Activated B cell treated with CpG ODN at 0.5 μM for 24 hours (primary cell): ENCODE measurements around the gene NBPF10. TPM values are rescaled to one million over a fixed set of nuclear protein-coding genes. Genes with fewer than 3 reads are reported as not detected.
"Not testable (repeated sequence)": the region's sequence is repeated elsewhere in the genome, so short reads cannot be mapped to it uniquely, and the experiment has no call there.

Experiments
- ATAC-seq: fragments of 200-7000 bp; cut with Tn5 transposase; one replicate; pipeline ENCODE4 v1.10.0; 2021; ENCODE audit warnings: low read depth, mild to moderate bottlenecking, moderate library complexity
- CTCF ChIA-PET: fragments of 350-600 bp; sonication (Branson Sonifier 250); formaldehyde crosslinking; loops from one replicate; lab custom pipeline; 2021; ENCODE audit warnings: antibody characterized with exemption; lab: Charles Lee
- POLR2A ChIA-PET: fragments of 350-600 bp; sonication (Branson Sonifier 250); formaldehyde crosslinking; loops from one replicate; lab custom pipeline; 2021; ENCODE audit warnings: antibody characterized with exemption; lab: Charles Lee
- DNase-seq: peaks from one replicate; pipeline ENCODE4 v3.0.0; 2022
- H3K27ac Mint-ChIP-seq: one replicate; pipeline ENCODE4 v1.8.0; 2020; ENCODE audit warnings: mixed read lengths
- H3K27me3 Mint-ChIP-seq: one replicate; pipeline ENCODE4 v1.8.0; 2021; ENCODE audit warnings: mixed read lengths
- H3K36me3 Mint-ChIP-seq: one replicate; pipeline ENCODE4 v1.8.0; 2021; ENCODE audit warnings: low read depth, mixed read lengths
- H3K4me1 Mint-ChIP-seq: one replicate; pipeline ENCODE4 v1.8.0; 2021; ENCODE audit warnings: mixed read lengths
- H3K4me3 Mint-ChIP-seq: one replicate; pipeline ENCODE4 v1.8.0; 2020; ENCODE audit warnings: mild to moderate bottlenecking, mixed read lengths
- H3K9me3 Mint-ChIP-seq: one replicate; pipeline ENCODE4 v1.8.0; 2020; ENCODE audit warnings: mixed read lengths
- intact Hi-C: fragments of 100-400 bp; cut with micrococcal nuclease; formaldehyde crosslinking; loops from one replicate; pipeline ENCODE4 v1.15.1; 2024
- total RNA-seq: library from RNA; stranded (reverse); gene quantifications from 2 replicates; pipeline ENCODE4 v1.2.3, GENCODE V29; 2022

The NBPF10 gene, protein sequence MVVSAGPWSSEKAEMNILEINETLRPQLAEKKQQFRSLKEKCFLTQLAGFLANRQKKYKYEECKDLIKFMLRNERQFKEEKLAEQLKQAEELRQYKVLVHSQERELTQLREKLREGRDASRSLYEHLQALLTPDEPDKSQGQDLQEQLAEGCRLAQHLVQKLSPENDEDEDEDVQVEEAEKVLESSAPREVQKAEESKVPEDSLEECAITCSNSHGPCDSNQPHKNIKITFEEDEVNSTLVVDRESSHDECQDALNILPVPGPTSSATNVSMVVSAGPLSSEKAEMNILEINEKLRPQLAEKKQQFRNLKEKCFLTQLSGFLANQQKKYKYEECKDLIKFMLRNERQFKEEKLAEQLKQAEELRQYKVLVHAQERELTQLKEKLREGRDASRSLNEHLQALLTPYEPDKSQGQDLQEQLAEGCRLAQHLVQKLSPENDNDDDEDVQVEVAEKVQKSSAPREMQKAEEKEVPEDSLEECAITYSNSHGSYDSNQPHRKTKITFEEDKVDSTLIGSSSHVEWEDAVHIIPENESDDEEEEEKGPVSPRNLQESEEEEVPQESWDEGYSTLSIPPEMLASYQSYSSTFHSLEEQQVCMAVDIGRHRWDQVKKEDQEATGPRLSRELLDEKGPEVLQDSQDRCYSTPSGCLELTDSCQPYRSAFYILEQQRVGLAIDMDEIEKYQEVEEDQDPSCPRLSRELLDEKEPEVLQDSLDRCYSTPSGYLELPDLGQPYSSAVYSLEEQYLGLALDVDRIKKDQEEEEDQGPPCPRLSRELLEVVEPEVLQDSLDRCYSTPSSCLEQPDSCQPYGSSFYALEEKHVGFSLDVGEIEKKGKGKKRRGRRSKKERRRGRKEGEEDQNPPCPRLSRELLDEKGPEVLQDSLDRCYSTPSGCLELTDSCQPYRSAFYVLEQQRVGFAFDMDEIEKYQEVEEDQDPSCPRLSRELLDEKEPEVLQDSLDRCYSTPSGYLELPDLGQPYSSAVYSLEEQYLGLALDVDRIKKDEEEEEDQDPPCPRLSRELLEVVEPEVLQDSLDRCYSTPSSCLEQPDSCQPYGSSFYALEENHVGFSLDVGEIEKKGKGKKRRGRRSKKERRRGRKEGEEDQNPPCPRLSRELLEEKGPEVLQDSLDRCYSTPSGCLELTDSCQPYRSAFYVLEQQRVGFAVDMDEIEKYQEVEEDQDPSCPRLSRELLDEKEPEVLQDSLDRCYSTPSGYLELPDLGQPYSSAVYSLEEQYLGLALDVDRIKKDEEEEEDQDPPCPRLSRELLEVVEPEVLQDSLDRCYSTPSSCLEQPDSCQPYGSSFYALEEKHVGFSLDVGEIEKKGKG (N-terminal part only)
- 6.8 and 7.3 TPM in 2 replicates for total RNA-seq

DNA sequence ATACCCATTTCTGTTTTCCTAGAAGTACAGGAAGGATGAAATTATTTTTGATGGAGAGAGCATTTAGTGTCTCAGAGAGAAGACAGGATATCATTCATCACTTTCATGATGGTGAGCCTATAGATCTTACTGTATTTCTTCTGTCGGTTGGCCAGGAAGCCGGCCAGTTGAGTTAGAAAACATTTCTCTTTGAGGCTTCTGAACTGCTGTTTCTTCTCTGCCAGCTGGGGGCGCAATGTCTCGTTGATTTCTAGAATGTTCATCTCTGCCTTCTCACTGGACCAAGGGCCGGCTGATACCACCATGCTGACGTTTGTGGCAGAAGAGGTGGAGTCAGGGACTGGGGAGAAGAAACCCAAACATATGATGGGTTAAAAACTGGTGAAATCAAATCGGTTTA, at the start of gene NBPF10:
TSS of gene NBPF10 (minus strand) at position 340 of the 400 bp plus-strand sequence. CDS start at position 305, 35 bp downstream.
- ATAC-seq, H3K27ac Mint-ChIP-seq, DNase-seq, CTCF ChIA-PET, intact Hi-C loops, H3K4me3 Mint-ChIP-seq, H3K27me3 Mint-ChIP-seq, H3K9me3 Mint-ChIP-seq, H3K36me3 Mint-ChIP-seq, H3K4me1 Mint-ChIP-seq, POLR2A ChIA-PET: not testable (repeated sequence)

DNA sequence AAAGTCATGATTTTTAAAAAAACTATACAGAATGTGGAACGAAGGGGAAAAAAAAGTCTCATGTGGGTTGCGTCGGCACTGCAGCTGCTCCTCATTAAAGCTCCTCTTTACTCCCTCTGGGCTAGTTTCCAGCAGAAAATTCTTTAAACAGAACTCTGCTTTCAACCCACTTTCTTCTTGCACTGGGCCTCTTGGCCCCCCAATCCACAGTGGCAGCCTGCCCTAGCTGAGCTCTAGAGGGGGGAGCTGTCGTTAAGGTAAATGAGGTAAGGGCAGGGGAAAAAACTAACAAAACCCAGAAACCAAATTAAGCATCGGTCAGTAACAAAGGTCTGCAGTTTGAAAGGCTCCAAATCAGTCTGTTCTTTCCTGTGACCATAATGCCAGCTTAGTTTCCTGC, 29.9 kb upstream of the NBPF10 start:
- H3K4me3 Mint-ChIP-seq, CTCF ChIA-PET, H3K4me1 Mint-ChIP-seq, ATAC-seq, intact Hi-C loops, H3K27me3 Mint-ChIP-seq, POLR2A ChIA-PET, H3K27ac Mint-ChIP-seq, H3K9me3 Mint-ChIP-seq, H3K36me3 Mint-ChIP-seq: not testable (repeated sequence)
- peak; percentile 15 for DNase-seq

DNA sequence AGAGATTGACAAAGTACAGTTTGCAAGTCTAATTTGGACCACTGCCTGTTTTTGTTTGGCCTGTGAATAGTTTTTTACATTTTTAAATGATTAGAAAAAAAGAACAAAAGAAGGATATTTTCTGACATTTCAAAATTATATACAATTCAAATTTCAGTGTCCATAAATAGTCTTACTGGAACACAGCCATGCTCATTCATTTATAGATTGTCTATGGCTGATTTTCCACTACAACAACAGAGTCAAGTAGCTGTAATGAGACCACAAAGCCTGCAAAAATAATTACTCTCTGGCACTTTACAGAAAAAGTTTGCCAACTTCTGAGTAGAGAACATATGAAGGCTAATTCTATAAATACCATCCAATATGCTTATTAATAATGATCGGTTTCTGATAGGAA, 23.1 kb upstream of the NBPF10 start:
- POLR2A ChIA-PET, CTCF ChIA-PET, H3K9me3 Mint-ChIP-seq, H3K27me3 Mint-ChIP-seq, DNase-seq, intact Hi-C loops, H3K4me3 Mint-ChIP-seq, H3K36me3 Mint-ChIP-seq, H3K4me1 Mint-ChIP-seq, ATAC-seq, H3K27ac Mint-ChIP-seq: not testable (repeated sequence)

DNA sequence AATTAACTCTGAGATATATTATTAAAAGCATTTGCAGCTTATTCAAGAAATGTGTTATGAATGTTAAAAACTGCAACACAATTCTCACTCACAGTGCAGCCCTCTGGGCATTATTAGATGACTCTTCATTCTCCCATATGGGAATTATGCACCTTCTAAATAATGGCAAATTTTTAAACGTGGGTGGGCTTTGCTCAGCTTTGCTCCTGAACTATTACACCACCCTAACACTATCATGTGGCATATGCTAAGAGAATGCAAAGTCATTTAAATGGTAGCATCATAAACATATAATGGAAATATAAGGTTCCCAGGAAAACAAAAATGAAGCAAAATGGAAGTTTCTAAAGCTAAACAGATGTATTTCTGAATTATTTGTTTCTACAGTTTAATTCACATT, 22.7 kb upstream of the NBPF10 start:
- CTCF ChIA-PET, H3K4me3 Mint-ChIP-seq, H3K27me3 Mint-ChIP-seq, DNase-seq, intact Hi-C loops, POLR2A ChIA-PET, H3K4me1 Mint-ChIP-seq, H3K9me3 Mint-ChIP-seq, H3K27ac Mint-ChIP-seq, H3K36me3 Mint-ChIP-seq, ATAC-seq: not testable (repeated sequence)

Other genes starting within 250 kb of the NBPF10 start
- 2.7 and 3.7 TPM in 2 replicates for gene ITGA10, start 234.8 kb downstream of the NBPF10 start, total RNA-seq
- gene PEX11B, start 226.1 kb downstream of the NBPF10 start, total RNA-seq = 42.7 and 47.7 TPM in 2 replicates
- 178 and 201 TPM in 2 replicates for gene RBM8A, start 217.3 kb downstream of the NBPF10 start, total RNA-seq
- 30.1 and 31.7 TPM in 2 replicates for gene LIX1L, start 186.8 kb downstream of the NBPF10 start, total RNA-seq
- gene ANKRD34A, start 180.2 kb downstream of the NBPF10 start, total RNA-seq = 1.4 and 2.4 TPM in 2 replicates
- gene POLR3GL, start 180.1 kb downstream of the NBPF10 start, total RNA-seq = 22.7 and 23.7 TPM in 2 replicates
- gene TXNIP, start 148.2 kb downstream of the NBPF10 start, total RNA-seq = 300 and 306 TPM in 2 replicates
- gene HJV, start 123.1 kb downstream of the NBPF10 start, total RNA-seq = not detected in 2 replicates
- gene NOTCH2NLA, start 84.2 kb upstream of the NBPF10 start, total RNA-seq = 75.4 and 91.3 TPM in 2 replicates